Ureter (tissue), 1 donor: ENCODE results near the gene MEOX2. TPM values are rescaled to one million over a fixed set of nuclear protein-coding genes. Genes with fewer than 3 reads are reported as not detected.

Experiments used
- DNase-seq: peaks from one replicate; pipeline ENCODE4 v3.0.0-alpha.2; 2020; ENCODE audit warnings: low spot score
- total RNA-seq: library from RNA; stranded (reverse); gene quantifications from one replicate; pipeline ENCODE4 v1.2.4, GENCODE V29; 2023
- donor health status: DM: yes; HTN: yes; CAD: no.

The MEOX2 gene
- total RNA-seq, 1 donor from 2014 or later = 5.6 TPM

DNA sequence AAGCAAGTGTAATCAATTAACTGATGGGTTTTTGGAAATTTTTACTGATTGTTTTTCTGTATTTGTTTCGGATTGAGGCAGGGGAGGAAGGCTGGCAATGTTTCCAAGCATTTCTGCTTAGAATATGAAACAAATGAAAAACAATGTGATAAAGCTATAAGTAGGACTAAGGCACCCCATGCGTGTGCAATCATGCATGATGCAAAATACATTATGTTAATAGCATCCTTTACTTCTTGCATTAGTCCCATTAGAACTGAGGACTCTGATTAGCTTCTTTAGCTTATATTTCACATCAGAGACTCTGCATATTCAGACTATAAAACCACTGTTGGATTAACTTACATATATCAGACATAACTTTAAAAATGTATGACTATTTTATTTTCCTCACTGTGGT is 76.0 kb downstream of the MEOX2 start:
- no peak for DNase-seq

- no peak for DNase-seq
These were observed 77.2 kb downstream of the MEOX2 start for GRCh38 chr7:15609287-15609686.

DNA sequence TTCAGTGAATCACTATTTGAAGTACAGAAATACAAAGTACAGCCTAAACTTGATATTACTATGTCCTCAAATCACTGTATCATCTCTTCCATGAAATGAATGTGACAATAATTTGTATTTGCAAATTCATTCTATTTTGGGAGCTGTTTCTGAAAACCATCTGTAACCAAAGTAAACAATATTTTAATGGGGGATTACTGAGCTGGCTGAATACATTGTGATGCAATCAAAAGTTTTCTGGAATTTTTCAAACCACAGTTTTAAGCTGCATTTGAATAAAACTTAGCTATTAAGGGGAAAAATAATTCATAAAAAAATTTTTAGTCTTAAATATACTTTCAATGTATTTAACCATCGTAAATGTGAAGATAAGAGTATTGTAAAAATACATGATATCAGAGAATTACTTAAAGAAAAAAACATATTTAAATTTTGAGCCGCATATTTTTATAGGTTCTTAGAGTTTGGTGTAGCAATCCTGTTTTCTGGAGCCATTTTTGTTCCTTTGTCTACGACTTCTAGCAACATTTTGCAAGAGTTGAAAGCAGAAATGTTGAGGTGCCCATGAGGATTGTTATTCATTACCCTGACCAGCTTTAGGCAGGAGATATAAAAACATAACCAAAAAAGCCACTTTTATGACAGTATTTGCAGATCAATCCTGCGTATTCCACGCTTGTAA is 78.8 kb downstream of the MEOX2 start:
- DNase-seq = no peak

GRCh38 chr7:15606561-15606960 is 79.9 kb downstream of the MEOX2 start:
- DNase-seq = no peak

- DNase-seq = no peak
These were observed 82.3 kb downstream of the MEOX2 start for GRCh38 chr7:15604166-15604565.

DNA sequence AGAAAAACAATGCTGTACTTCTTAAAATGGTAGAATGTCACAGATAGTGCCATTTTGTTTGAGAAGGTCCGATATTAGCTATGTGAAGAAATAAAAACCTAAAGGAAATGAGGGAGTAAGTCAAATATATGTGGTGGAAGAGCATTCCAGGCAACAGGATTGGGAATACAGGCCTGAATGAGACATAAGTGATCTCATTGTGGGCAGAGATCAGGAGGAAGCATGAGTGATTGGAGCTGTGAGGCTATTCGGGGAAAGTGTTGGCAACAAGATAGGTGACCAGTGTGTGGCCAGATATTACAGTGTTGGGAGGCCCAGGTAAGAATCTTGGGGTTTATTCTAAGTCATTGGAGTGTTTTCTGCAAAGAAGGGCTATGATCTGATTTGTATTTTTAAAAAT is 83.4 kb downstream of the MEOX2 start:
- DNase-seq = no peak

DNA sequence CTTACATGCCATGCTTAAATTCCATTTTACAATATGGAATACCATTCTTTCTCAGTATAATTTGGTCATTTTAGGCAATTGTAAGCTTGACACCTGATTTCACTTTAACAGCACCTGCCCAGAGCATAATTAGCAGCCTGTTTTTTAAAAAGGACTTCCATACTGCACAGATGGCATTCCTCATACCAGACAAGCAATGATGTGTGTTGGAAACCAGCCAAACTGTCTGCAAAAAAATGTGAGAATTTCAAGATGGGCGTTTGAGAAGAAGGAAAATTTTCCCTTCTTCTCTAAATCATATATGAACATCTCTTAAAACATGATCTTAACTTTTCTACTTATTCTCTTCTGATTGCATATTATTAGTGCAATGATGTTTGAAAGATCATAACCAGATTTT is 84.2 kb downstream of the MEOX2 start:
- DNase-seq = no peak

- DNase-seq = no peak
These were observed 85.3 kb downstream of the MEOX2 start for GRCh38 chr7:15601175-15601574.

GRCh38 chr7:15600298-15600697 is 86.2 kb downstream of the MEOX2 start:
- no peak for DNase-seq

DNA sequence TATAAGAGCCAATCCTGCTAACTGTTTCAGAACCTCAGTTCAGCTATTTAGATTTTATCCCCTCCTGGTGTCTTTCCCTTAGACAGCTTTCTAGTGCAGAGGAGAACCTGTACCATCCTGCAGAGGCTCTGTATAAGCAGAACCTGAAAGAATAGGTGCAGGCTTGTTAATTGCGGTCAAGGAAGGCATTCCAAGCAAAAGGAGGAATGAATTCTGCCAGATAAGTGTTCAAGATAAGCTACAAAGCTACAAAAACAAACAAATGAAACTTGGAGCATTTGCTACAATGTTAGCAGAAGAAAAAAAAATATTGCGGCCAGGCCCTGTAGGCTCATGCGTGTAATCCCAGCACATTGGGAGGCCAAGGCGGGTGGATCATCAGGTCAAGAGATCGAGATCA is 92.0 kb downstream of the MEOX2 start:
- DNase-seq = no peak

DNA sequence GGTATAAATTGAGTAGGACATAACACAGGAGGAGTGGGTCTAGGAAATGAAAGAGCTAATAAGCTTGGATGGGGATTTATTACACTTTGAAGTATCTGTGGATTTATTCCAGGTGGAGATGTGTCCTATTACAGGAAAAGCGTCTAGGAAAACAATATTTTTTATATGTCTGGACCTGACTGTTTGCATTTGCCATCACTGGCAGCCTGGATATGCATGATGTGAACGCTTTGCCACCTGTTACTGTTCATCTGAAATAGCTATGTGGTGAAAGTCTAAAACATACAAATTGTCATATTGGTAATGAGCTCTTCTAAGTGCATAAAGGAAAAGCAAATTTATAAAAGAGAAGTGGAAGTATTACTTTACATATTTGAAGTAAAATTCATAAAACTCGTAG is 93.1 kb downstream of the MEOX2 start:
- DNase-seq = no peak

- DNase-seq = no peak
These were observed 100.2 kb downstream of the MEOX2 start for GRCh38 chr7:15586266-15586665.

- DNase-seq = no peak
These were observed 101.9 kb downstream of the MEOX2 start for GRCh38 chr7:15584575-15584974.

DNA sequence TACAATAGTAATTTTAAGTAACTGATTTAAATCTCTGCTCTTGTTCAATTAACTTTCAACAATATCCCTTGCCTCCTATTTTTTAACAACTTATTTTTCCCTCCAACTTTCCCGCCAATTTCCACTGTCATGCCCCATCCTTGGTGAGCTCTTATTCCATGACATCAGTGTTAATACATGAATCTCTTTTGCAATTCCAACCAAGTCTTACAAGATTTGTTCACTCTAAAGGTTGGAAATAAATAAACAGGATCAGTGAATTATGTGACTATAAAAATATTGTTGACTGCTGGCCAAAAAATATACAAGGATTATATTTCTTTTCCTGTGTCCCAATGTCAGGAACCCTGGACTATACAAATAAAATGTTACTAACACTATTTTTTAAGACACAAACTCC is 103.7 kb downstream of the MEOX2 start:
- DNase-seq = no peak

GRCh38 chr7:15581352-15581951 is 105.0 kb downstream of the MEOX2 start:
- DNase-seq = no peak

GRCh38 chr7:15580604-15581351 is 105.7 kb downstream of the MEOX2 start:
- no peak for DNase-seq

- no peak for DNase-seq
These were observed 108.9 kb downstream of the MEOX2 start for GRCh38 chr7:15577600-15577999.

GRCh38 chr7:15571301-15571878 is 115.1 kb downstream of the MEOX2 start:
- DNase-seq = no peak

DNA sequence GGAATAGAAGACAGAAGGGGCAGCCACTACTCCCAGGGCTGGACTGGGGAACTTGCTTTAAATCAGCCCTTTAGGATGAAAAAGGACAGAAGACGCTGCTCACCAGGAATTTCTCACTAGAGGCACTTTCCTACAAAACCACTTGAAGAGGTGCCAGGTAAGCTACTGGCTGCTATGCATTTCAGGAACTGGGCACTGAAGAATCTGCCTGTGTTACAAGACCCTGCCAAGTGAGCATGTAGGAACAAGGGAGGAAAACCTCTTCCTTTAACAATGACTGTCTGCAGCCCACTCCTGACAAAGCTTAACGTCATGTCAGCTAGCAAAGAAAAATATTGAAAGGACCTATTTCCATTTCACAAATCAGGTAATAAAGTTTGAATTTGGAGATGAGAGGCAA is 118.8 kb downstream of the MEOX2 start:
- DNase-seq = no peak

- no peak for DNase-seq
These were observed 119.4 kb downstream of the MEOX2 start for GRCh38 chr7:15567036-15567435.

DNA sequence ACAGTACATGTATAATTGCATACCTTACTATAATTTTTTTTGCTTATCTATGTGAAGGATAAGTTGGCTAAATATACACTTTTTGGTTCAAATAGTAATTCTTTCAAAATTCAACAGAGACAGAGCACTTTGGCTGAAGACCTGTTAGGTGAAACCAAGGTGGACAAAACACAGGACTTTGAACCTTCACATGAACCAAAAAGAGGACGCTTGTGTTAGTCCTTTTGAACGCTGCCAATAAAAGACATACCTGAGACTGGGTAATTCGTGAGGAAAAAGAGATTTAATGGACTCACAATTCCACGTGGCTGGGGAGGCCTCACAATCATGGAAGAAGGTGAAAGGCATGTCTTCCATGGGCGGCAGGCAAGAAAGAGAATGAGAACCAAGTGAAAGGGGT is 120.0 kb downstream of the MEOX2 start:
- no peak for DNase-seq

- DNase-seq = peak; percentile 81
These were observed 124.6 kb downstream of the MEOX2 start, which contains the start of gene AGMO for GRCh38 chr7:15561835-15562234. AGMO (minus strand) TSS chr7:15562015.
